Measurements from ENCODE around the gene DRG2. TPM values are rescaled to one million over a fixed set of nuclear protein-coding genes. Genes with fewer than 3 reads are reported as not detected.

DRG2 gene
- polyA plus RNA-seq, 1 experiment: 31.5 TPM

GRCh38 chr17:18143044-18143936 lies 55.5 kb downstream of the DRG2 start:
- Histone ChIP-seq H3K4me3 (ENCODE audit: low read depth, low read length) (no peak overlapping the region), H3K27me3 (ENCODE audit: control insufficient read depth, insufficient read depth, low read length) (peaks cover 2% of the 10 kb centered on the region), H3K9me3 (ENCODE audit: control insufficient read depth, insufficient read depth, low read length) (no peaks in the 10 kb centered on the region), H3K27ac (ENCODE audit: low read depth, low read length) (no peak overlapping the region)
- ChIA-PET POLR2A (no interaction called here), CTCF (interaction anchor here (1.0 kb wide), 1 partner anchor 13 kb away, joined by 3 read pairs; no protein-coding TSS in a partner anchor)
- no peak for DNase-seq (ENCODE audit: low read depth, low spot score)
- peak; percentile 31; the same call in 1 of the 2 replicates for TF ChIP-seq CTCF (IDR thresholded peaks at IDR 0.05; ENCODE audit: low read depth, low read length)

- TF ChIP-seq CTCF (IDR thresholded peaks at IDR 0.05; ENCODE audit: low read depth, low read length): no peak
- POLR2A ChIA-PET: interaction anchor here (0.7 kb wide), 1 partner anchor 18 kb away, joined by 3 read pairs; no protein-coding TSS in a partner anchor
- Histone ChIP-seq H3K4me3 (ENCODE audit: low read depth, low read length) (no peak overlapping the region), H3K9me3 (ENCODE audit: control insufficient read depth, insufficient read depth, low read length) (no peaks in the 10 kb centered on the region), H3K27me3 (ENCODE audit: control insufficient read depth, insufficient read depth, low read length) (peaks cover 2% of the 10 kb centered on the region), H3K27ac (ENCODE audit: low read depth, low read length) (no peak overlapping the region)
- CTCF ChIA-PET: no interaction called here
- DNase-seq (ENCODE audit: low read depth, low spot score): no peak
These were observed 56.5 kb downstream of the DRG2 start for GRCh38 chr17:18144261-18144660.

GRCh38 chr17:18144855-18145254 lies 57.1 kb downstream of the DRG2 start:
- no peak for TF ChIP-seq CTCF (IDR thresholded peaks at IDR 0.05; ENCODE audit: low read depth, low read length)

GRCh38 chr17:18145811-18146210 lies 58.1 kb downstream of the DRG2 start:
- no peak for TF ChIP-seq CTCF (IDR thresholded peaks at IDR 0.05; ENCODE audit: low read depth, low read length)
- no peak overlapping the region for H3K27ac ChIP-seq (ENCODE audit: low read depth, low read length)
- DNase-seq (ENCODE audit: low read depth, low spot score): no peak
- no peaks in the 10 kb centered on the region for H3K9me3 ChIP-seq (ENCODE audit: control insufficient read depth, insufficient read depth, low read length)
- POLR2A ChIA-PET: no interaction called here
- no peak overlapping the region for H3K4me3 ChIP-seq (ENCODE audit: low read depth, low read length)
- H3K27me3 ChIP-seq (ENCODE audit: control insufficient read depth, insufficient read depth, low read length): peaks cover 4% of the 10 kb centered on the region
- CTCF ChIA-PET: no interaction called here

More at GRCh38 chr17:18144855-18145254, 57.1 kb downstream of the DRG2 start:
- POLR2A ChIA-PET: interaction anchor here (0.7 kb wide), 1 partner anchor 18 kb away, joined by 3 read pairs; no protein-coding TSS in a partner anchor
- H3K27ac ChIP-seq (ENCODE audit: low read depth, low read length): no peak overlapping the region
- peaks cover 2% of the 10 kb centered on the region for H3K27me3 ChIP-seq (ENCODE audit: control insufficient read depth, insufficient read depth, low read length)
- CTCF ChIA-PET: no interaction called here
- no peaks in the 10 kb centered on the region for H3K9me3 ChIP-seq (ENCODE audit: control insufficient read depth, insufficient read depth, low read length)
- no peak for DNase-seq (ENCODE audit: low read depth, low spot score)
- H3K4me3 ChIP-seq (ENCODE audit: low read depth, low read length): no peak overlapping the region

GRCh38 chr17:18146259-18146658 lies 58.5 kb downstream of the DRG2 start:
- no peak overlapping the region for H3K27ac ChIP-seq (ENCODE audit: low read depth, low read length)
- DNase-seq (ENCODE audit: low read depth, low spot score): no peak
- peaks cover 4% of the 10 kb centered on the region for H3K27me3 ChIP-seq (ENCODE audit: control insufficient read depth, insufficient read depth, low read length)
- no peak for TF ChIP-seq CTCF (IDR thresholded peaks at IDR 0.05; ENCODE audit: low read depth, low read length)
- CTCF ChIA-PET: no interaction called here
- POLR2A ChIA-PET: no interaction called here
- H3K4me3 ChIP-seq (ENCODE audit: low read depth, low read length): no peak overlapping the region
- H3K9me3 ChIP-seq (ENCODE audit: control insufficient read depth, insufficient read depth, low read length): no peaks in the 10 kb centered on the region
